HCT116 (cell line): ENCODE results near the gene EEIG1. TPM values are rescaled to one million over a fixed set of nuclear protein-coding genes. Genes with fewer than 3 reads are reported as not detected.

Source experiments
- ATAC-seq: fragments of 200-7000 bp; cut with Tn5 transposase; 2 replicates; pipeline ENCODE4 v1.9.1; 2020; ENCODE audit warnings: mild to moderate bottlenecking, moderate library complexity
- BruUV-seq: library from RNA; stranded (reverse); fragments of 400-500 nt; replicated peaks from 2 replicates; lab custom pipeline; 2021; lab: Mats Ljungman, UMichigan
- CTCF ChIA-PET: fragments of 300-600 bp; sonication (Branson Sonifier 250); formaldehyde crosslinking; loops from one replicate; lab custom pipeline; 2021; ENCODE audit warnings: antibody characterized with exemption; lab: Charles Lee
- POLR2A ChIA-PET: fragments of 300-600, 350-600 bp; sonication (Branson Sonifier 250); formaldehyde crosslinking; loops from one replicate; lab custom pipeline; 2021; ENCODE audit warnings: antibody characterized with exemption; lab: Charles Lee
- RAD21 ChIA-PET, 2 experiments: fragments of 300-600 bp; sonication (Branson Sonifier 250); formaldehyde crosslinking; loops; one replicate each; lab custom pipeline; 2023; ENCODE audit warnings: low total read pairs in 2 of 2; ENCODE audit not compliant: uncharacterized antibody in 2 of 2, unreplicated experiment in 2 of 2, low non-redundant PET in 1 of 2; lab: Charles Lee
- DNase-seq: peaks from one replicate; pipeline ENCODE4 v3.0.0-alpha.2; 2010; ENCODE audit warnings: low read depth, low spot score
- H2AFZ ChIP-seq: fragments of 200-600 bp; shearing (Covaris generic), sonication (generic); 2 replicates; pipeline ENCODE4 v1.6.1; 2017; ENCODE audit warnings: low read depth, mixed run types, mixed read lengths, antibody characterized with exemption, low read length; ENCODE audit not compliant: poor library complexity, severe bottlenecking
- H3K27ac ChIP-seq: 2 replicates; pipeline ENCODE4 v1.5.1; 2012; ENCODE audit warnings: low read depth, low read length
- H3K27me3 ChIP-seq: fragments of 200-600 bp; sonication (generic); 2 replicates; pipeline ENCODE4 v1.6.1; 2016; ENCODE audit warnings: mixed run types, low read length, mixed read lengths; ENCODE audit not compliant: insufficient read depth
- H3K36me3 ChIP-seq, 2 experiments: fragments of 200-500 bp in 1 of 2; fragments of 200-600 bp in 1 of 2; sonication (Bioruptor generic) in 1 of 2; sonication (generic) in 1 of 2; 2 replicates each; pipeline versions ENCODE4 v1.5.1 to v1.6.1; 2014 to 2016; ENCODE audit warnings: low read length in 2 of 2, inconsistent platforms in 1 of 2, mixed read lengths in 1 of 2, mixed run types in 1 of 2; ENCODE audit not compliant: insufficient read depth in 2 of 2, control insufficient read depth in 1 of 2
- H3K4me1 ChIP-seq, 2 experiments: fragments of 200-600 bp in 1 of 2; sonication (generic) in 1 of 2; 2 replicates each; pipeline versions ENCODE4 v1.5.1 to v1.6.1; 2012 to 2017; ENCODE audit warnings: low read length in 2 of 2, inconsistent platforms in 1 of 2, mild to moderate bottlenecking in 1 of 2, mixed read lengths in 1 of 2, mixed run types in 1 of 2, moderate library complexity in 1 of 2; ENCODE audit not compliant: insufficient read depth in 2 of 2, control insufficient read depth in 1 of 2
- H3K4me2 ChIP-seq: fragments of 200-600 bp; sonication (generic); 2 replicates; pipeline ENCODE4 v1.6.1; 2017; ENCODE audit warnings: mixed run types, low read length, mixed read lengths
- H3K4me3 ChIP-seq, 2 experiments: fragments of 200-600 bp in 1 of 2; sonication (generic) in 1 of 2; replicated peaks in 1 of 2; 2 replicates each; pipeline ENCODE4 v1.5.1; 2011 to 2016; ENCODE audit warnings: low read length in 2 of 2, control low read depth in 1 of 2, low read depth in 1 of 2, mild to moderate bottlenecking in 1 of 2, mixed read lengths in 1 of 2, mixed run types in 1 of 2
- H3K79me2 ChIP-seq: fragments of 200-600 bp; sonication (generic); 2 replicates; pipeline ENCODE4 v1.6.1; 2017; ENCODE audit warnings: mild to moderate bottlenecking, mixed run types, low read length, moderate library complexity, mixed read lengths; ENCODE audit not compliant: insufficient read depth
- H3K9ac ChIP-seq: fragments of 200-600 bp; sonication (generic); 2 replicates; pipeline ENCODE4 v1.6.1; 2016; ENCODE audit warnings: low read length, mixed read lengths
- H3K9me2 ChIP-seq: fragments of 200-600 bp; sonication (generic), shearing (Covaris generic); 2 replicates; pipeline ENCODE4 v1.6.1; 2017; ENCODE audit warnings: mixed run types, mild to moderate bottlenecking, moderate library complexity; ENCODE audit not compliant: insufficient read depth
- H3K9me3 ChIP-seq, 2 experiments: fragments of 200-500 bp in 1 of 2; fragments of 200-600 bp in 1 of 2; sonication (Bioruptor generic) in 1 of 2; sonication (generic) in 1 of 2; 2 replicates each; pipeline ENCODE4 v1.6.1; 2014 to 2017; ENCODE audit warnings: low read length in 2 of 2, mixed read lengths in 2 of 2, inconsistent platforms in 1 of 2, low read depth in 1 of 2, mild to moderate bottlenecking in 1 of 2, mixed run types in 1 of 2, moderate library complexity in 1 of 2; ENCODE audit not compliant: control insufficient read depth in 1 of 2, insufficient read depth in 1 of 2
- H4K20me1 ChIP-seq: fragments of 200-600 bp; sonication (generic), shearing (Covaris generic); 2 replicates; pipeline ENCODE4 v1.6.1; 2017; ENCODE audit warnings: mixed run types, mild to moderate bottlenecking, moderate library complexity; ENCODE audit not compliant: insufficient read depth
- CEBPB ChIP-seq: IDR thresholded peaks from 2 replicates; pipeline ENCODE4 v1.6.1; 2012; ENCODE audit warnings: low read depth
- CTCF ChIP-seq, 3 experiments: fragments of 200-600 bp in 1 of 3; sonication (generic) in 1 of 3; IDR thresholded peaks in 2 of 3; conservative IDR thresholded peaks in 1 of 3; 2 replicates each; pipeline ENCODE4 v1.5.1; 2012 to 2017; ENCODE audit warnings: low read depth in 2 of 3, low read length in 2 of 3, antibody characterized with exemption in 1 of 3, borderline replicate concordance in 1 of 3, control low read depth in 1 of 3, mild to moderate bottlenecking in 1 of 3, mixed read lengths in 1 of 3, mixed run types in 1 of 3, moderate library complexity in 1 of 3; ENCODE audit not compliant: insufficient read depth in 1 of 3
- EGR1 ChIP-seq: IDR thresholded peaks from 2 replicates; pipeline ENCODE4 v1.6.1; 2012; ENCODE audit warnings: low read depth
- EZH2 ChIP-seq: fragments of 200-600 bp; sonication (generic); IDR thresholded peaks from 2 replicates; pipeline ENCODE4 v1.6.1; 2017; ENCODE audit warnings: antibody characterized with exemption, mixed run types
- FOSL1 ChIP-seq: IDR thresholded peaks from 2 replicates; pipeline ENCODE4 v1.6.1; 2012; ENCODE audit warnings: low read depth
- POLR2A ChIP-seq: IDR thresholded peaks from 2 replicates; pipeline ENCODE4 v1.7.0; 2011; ENCODE audit warnings: borderline replicate concordance; ENCODE audit not compliant: insufficient read depth, insufficient read length; ENCODE audit errors: extremely low read depth
- POLR2AphosphoS5 ChIP-seq: IDR thresholded peaks from 2 replicates; pipeline ENCODE4 v1.6.1; 2011; ENCODE audit warnings: mild to moderate bottlenecking, low read depth, low read length, moderate library complexity
- RAD21 ChIP-seq: IDR thresholded peaks from 2 replicates; pipeline ENCODE4 v1.6.1; 2012; ENCODE audit warnings: low read depth, mild to moderate bottlenecking
- SIN3A ChIP-seq: IDR thresholded peaks from 2 replicates; pipeline ENCODE4 v1.6.1; 2012; ENCODE audit warnings: low read depth
- SP1 ChIP-seq: IDR thresholded peaks from 2 replicates; pipeline ENCODE4 v1.6.1; 2012; ENCODE audit warnings: low read depth
- SRF ChIP-seq: IDR thresholded peaks from 2 replicates; pipeline ENCODE4 v1.6.1; 2012; ENCODE audit warnings: low read depth
- YY1 ChIP-seq: IDR thresholded peaks from 2 replicates; pipeline ENCODE4 v1.6.1; 2011; ENCODE audit warnings: low read length, low read depth, moderate library complexity, mild to moderate bottlenecking; ENCODE audit not compliant: insufficient replicate concordance; ENCODE audit errors: extremely low read depth
- ZFX ChIP-seq: fragments of 450-650 bp; IDR thresholded peaks from 2 replicates; pipeline ENCODE4 v1.6.1; 2017
- intact Hi-C: fragments of 100-400 bp; cut with micrococcal nuclease; formaldehyde crosslinking; loops from 2 replicates; pipeline ENCODE4 v1.10.0; 2022
- total RNA-seq: library from RNA; stranded (reverse); gene quantifications from one replicate; pipeline ENCODE4 v1.2.1, GENCODE V29; 2021; ENCODE audit not compliant: unreplicated experiment
- TF ChIP-seq, protein P1 (sequence below): IDR thresholded peaks from 2 replicates; pipeline ENCODE4 v1.6.1; 2012; ENCODE audit warnings: low read depth

Gene EEIG1
- total RNA-seq, 1 experiment from 2014 or later, result 44.2 TPM

- TF ChIP-seq, protein P1, sequence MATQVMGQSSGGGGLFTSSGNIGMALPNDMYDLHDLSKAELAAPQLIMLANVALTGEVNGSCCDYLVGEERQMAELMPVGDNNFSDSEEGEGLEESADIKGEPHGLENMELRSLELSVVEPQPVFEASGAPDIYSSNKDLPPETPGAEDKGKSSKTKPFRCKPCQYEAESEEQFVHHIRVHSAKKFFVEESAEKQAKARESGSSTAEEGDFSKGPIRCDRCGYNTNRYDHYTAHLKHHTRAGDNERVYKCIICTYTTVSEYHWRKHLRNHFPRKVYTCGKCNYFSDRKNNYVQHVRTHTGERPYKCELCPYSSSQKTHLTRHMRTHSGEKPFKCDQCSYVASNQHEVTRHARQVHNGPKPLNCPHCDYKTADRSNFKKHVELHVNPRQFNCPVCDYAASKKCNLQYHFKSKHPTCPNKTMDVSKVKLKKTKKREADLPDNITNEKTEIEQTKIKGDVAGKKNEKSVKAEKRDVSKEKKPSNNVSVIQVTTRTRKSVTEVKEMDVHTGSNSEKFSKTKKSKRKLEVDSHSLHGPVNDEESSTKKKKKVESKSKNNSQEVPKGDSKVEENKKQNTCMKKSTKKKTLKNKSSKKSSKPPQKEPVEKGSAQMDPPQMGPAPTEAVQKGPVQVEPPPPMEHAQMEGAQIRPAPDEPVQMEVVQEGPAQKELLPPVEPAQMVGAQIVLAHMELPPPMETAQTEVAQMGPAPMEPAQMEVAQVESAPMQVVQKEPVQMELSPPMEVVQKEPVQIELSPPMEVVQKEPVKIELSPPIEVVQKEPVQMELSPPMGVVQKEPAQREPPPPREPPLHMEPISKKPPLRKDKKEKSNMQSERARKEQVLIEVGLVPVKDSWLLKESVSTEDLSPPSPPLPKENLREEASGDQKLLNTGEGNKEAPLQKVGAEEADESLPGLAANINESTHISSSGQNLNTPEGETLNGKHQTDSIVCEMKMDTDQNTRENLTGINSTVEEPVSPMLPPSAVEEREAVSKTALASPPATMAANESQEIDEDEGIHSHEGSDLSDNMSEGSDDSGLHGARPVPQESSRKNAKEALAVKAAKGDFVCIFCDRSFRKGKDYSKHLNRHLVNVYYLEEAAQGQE, result no peak
- no peak for TF ChIP-seq EZH2
- no peak for TF ChIP-seq RAD21
- TF ChIP-seq SRF, result no peak
- no peak for TF ChIP-seq SP1
- TF ChIP-seq YY1, result no peak
- no peak for TF ChIP-seq SIN3A
- no peak for TF ChIP-seq POLR2A
Observed at GRCh38 chr9:127962278-127962677, 18.5 kb downstream of the EEIG1 start (continued).

- no peaks in the 10 kb centered on the region for H3K9me2 ChIP-seq
- CTCF ChIA-PET, result no interaction called here
- TF ChIP-seq POLR2AphosphoS5 (no peak), FOSL1 (no peak), EGR1 (no peak), ZFX (no peak), RAD21 (no peak), CEBPB (no peak), CTCF (IDR thresholded peaks at IDR 0.05 in 2 of 3, conservative IDR thresholded peaks at IDR 0.05 in 1 of 3; ENCODE audit: borderline replicate concordance in 1 of 3, insufficient read depth in 1 of 3, low read depth in 2 of 3, low read length in 2 of 3) (no peak)
- TF ChIP-seq, protein P1, result no peak
- no peak overlapping the region for H3K4me3 ChIP-seq
- no peaks in the 10 kb centered on the region for H3K27me3 ChIP-seq
- intact Hi-C loops, result no loop called here
- no peaks in the 10 kb centered on the region for H4K20me1 ChIP-seq
- H3K4me2 ChIP-seq, result no peak overlapping the region
- POLR2A ChIA-PET, result interaction anchor here (0.6 kb wide), 1 partner anchor 45 kb away, joined by 3 read pairs; the partner anchor contains the start of gene ST6GALNAC4
- no peaks in the 10 kb centered on the region; a peak in 1 of 4 replicates for H3K9me3 ChIP-seq
- H3K79me2 ChIP-seq, result peaks cover 97% of the 10 kb centered on the region
- no peaks in the 10 kb centered on the region for H3K36me3 ChIP-seq
- H3K9ac ChIP-seq, result 0 out of 2 replicates have a peak overlapping the region, but pooled peaks have one; percentile 26
- no peak for ATAC-seq
- RAD21 ChIA-PET, result no interaction called here
- H3K4me1 ChIP-seq, result peaks cover 68 to 77% of the 10 kb centered on the region in 2 experiments
- no peak overlapping the region for H2AFZ ChIP-seq
- no TSS peak for BruUV-seq
- DNase-seq, result no peak
- H3K27ac ChIP-seq, result no peak overlapping the region
Observed at GRCh38 chr9:127961613-127962155, 19.1 kb downstream of the EEIG1 start.
